Neural progenitor cell (in vitro differentiated cells): ENCODE results near the gene SMIM35. TPM values are rescaled to one million over a fixed set of nuclear protein-coding genes. Genes with fewer than 3 reads are reported as not detected.

ENCODE experiments used
- DNase-seq: peaks from one replicate; pipeline ENCODE4 v3.0.0-alpha.2; 2016; ENCODE audit warnings: low spot score
- H2AFZ ChIP-seq: fragments of 200-600 bp; sonication (generic); replicated peaks from 2 replicates; pipeline ENCODE4 v1.6.1; 2016; ENCODE audit warnings: antibody characterized with exemption
- H3F3A ChIP-seq: fragments of 200-600 bp; sonication (generic); 2 replicates; pipeline ENCODE4 v1.6.1; 2016; ENCODE audit warnings: antibody characterized with exemption, low read depth
- H3K27ac ChIP-seq: fragments of 200-600 bp; sonication (generic); 2 replicates; pipeline ENCODE4 v1.5.1; 2016; ENCODE audit warnings: mild to moderate bottlenecking
- H3K27me3 ChIP-seq: fragments of 200-600 bp; sonication (generic); 2 replicates; pipeline ENCODE4 v1.6.1; 2016; ENCODE audit warnings: mild to moderate bottlenecking, moderate library complexity
- H3K36me3 ChIP-seq: fragments of 200-600 bp; sonication (generic); 2 replicates; pipeline ENCODE4 v1.5.1; 2016
- H3K4me1 ChIP-seq: fragments of 200-600 bp; sonication (generic); 2 replicates; pipeline ENCODE4 v1.6.1; 2016; ENCODE audit warnings: mixed run types
- H3K4me2 ChIP-seq: fragments of 200-600 bp; sonication (generic); 2 replicates; pipeline ENCODE4 v1.6.1; 2016
- H3K4me3 ChIP-seq: fragments of 200-600 bp; sonication (generic); 2 replicates; pipeline ENCODE4 v1.5.1; 2016
- H3K79me2 ChIP-seq: fragments of 200-600 bp; sonication (generic); 2 replicates; pipeline ENCODE4 v1.6.1; 2016; ENCODE audit warnings: low read depth
- H3K9ac ChIP-seq: fragments of 200-600 bp; sonication (generic); 2 replicates; pipeline ENCODE4 v1.6.1; 2016
- H3K9me3 ChIP-seq: fragments of 200-600 bp; sonication (generic); 2 replicates; pipeline ENCODE4 v1.5.1; 2016; ENCODE audit warnings: low read depth
- H4K20me1 ChIP-seq: fragments of 200-600 bp; sonication (generic); 2 replicates; pipeline ENCODE4 v1.6.1; 2016; ENCODE audit warnings: low read depth
- H3K27ac Mint-ChIP-seq: 3 replicates; pipeline ENCODE4 v1.8.0; 2021; ENCODE audit warnings: mixed read lengths
- H3K27me3 Mint-ChIP-seq: 2 replicates; pipeline ENCODE4 v1.8.0; 2022; ENCODE audit warnings: low read depth, mild to moderate bottlenecking, inconsistent platforms, moderate library complexity, mixed read lengths; ENCODE audit not compliant: insufficient read depth
- H3K36me3 Mint-ChIP-seq: 3 replicates; pipeline ENCODE4 v1.8.0; 2021; ENCODE audit warnings: mixed read lengths
- H3K4me1 Mint-ChIP-seq: 3 replicates; pipeline ENCODE4 v1.8.0; 2021; ENCODE audit warnings: mixed read lengths
- H3K4me3 Mint-ChIP-seq: 3 replicates; pipeline ENCODE4 v1.8.0; 2021; ENCODE audit warnings: mild to moderate bottlenecking, moderate library complexity, mixed read lengths
- H3K9me3 Mint-ChIP-seq: 3 replicates; pipeline ENCODE4 v1.8.0; 2020; ENCODE audit warnings: mixed read lengths
- CTCF ChIP-seq: fragments of 200-600 bp; sonication (generic); IDR thresholded peaks from 2 replicates; pipeline ENCODE4 v1.5.1; 2017; ENCODE audit warnings: antibody characterized with exemption, mild to moderate bottlenecking
- EZH2 ChIP-seq: fragments of 200-600 bp; sonication (generic); IDR thresholded peaks from 2 replicates; pipeline ENCODE4 v1.6.1; 2017; ENCODE audit warnings: antibody characterized with exemption, mild to moderate bottlenecking, moderate library complexity
- EZH2phosphoT487 ChIP-seq: fragments of 200-600 bp; sonication (generic); IDR thresholded peaks from 2 replicates; pipeline ENCODE4 v1.6.1; 2017; ENCODE audit warnings: antibody characterized with exemption
- total RNA-seq: library from RNA; depleted of rRNA; stranded (reverse); fragments of >200 nt; gene quantifications from 2 replicates; pipeline ENCODE4 v1.2.3, GENCODE V29; 2015; ENCODE audit warnings: low replicate concordance

Gene SMIM35
- total RNA-seq, 1 donor from 2014 or later = not detected

- TF ChIP-seq EZH2phosphoT487 (no peak), CTCF (no peak), EZH2 (no peak)
- Mint-ChIP-seq H3K4me3 (no peak overlapping the region), H3K27me3 (peaks cover 8% of the 10 kb centered on the region), H3K27ac (no peak overlapping the region), H3K9me3 (no peaks in the 10 kb centered on the region), H3K4me1 (no peaks in the 10 kb centered on the region), H3K36me3 (no peaks in the 10 kb centered on the region)
- Histone ChIP-seq H3K9ac (no peak overlapping the region), H3K9me3 (no peaks in the 10 kb centered on the region), H3K27ac (no peak overlapping the region), H3K36me3 (no peaks in the 10 kb centered on the region), H3K4me1 (no peaks in the 10 kb centered on the region), H3K79me2 (no peaks in the 10 kb centered on the region), H3F3A (no peaks in the 10 kb centered on the region), H3K27me3 (no peaks in the 10 kb centered on the region), H3K4me3 (no peak overlapping the region), H3K4me2 (no peak overlapping the region), H4K20me1 (no peaks in the 10 kb centered on the region), H2AFZ (peak overlapping the region; percentile 42)
- DNase-seq = no peak
These were observed 31.2 kb upstream of the SMIM35 start for GRCh38 chr11:118117790-118118601.

GRCh38 chr11:118115048-118115447 lies 28.3 kb upstream of the SMIM35 start:
- no peaks in the 10 kb centered on the region for H3K36me3 Mint-ChIP-seq
- H3K4me1 ChIP-seq = no peaks in the 10 kb centered on the region
- no peak for TF ChIP-seq EZH2
- TF ChIP-seq EZH2phosphoT487 = no peak
- TF ChIP-seq CTCF = no peak
- no peak overlapping the region for H3K27ac Mint-ChIP-seq
- peak overlapping the region; percentile 12 for H3K4me3 Mint-ChIP-seq
- H3F3A ChIP-seq = no peaks in the 10 kb centered on the region
- peaks cover 13% of the 10 kb centered on the region for H3K27me3 Mint-ChIP-seq
- no peak overlapping the region for H3K9ac ChIP-seq
- H3K4me3 ChIP-seq = no peak overlapping the region
- H3K4me1 Mint-ChIP-seq = no peaks in the 10 kb centered on the region
- no peak overlapping the region for H3K27ac ChIP-seq
- no peaks in the 10 kb centered on the region for H3K79me2 ChIP-seq
- no peaks in the 10 kb centered on the region for H4K20me1 ChIP-seq
- no peaks in the 10 kb centered on the region for H3K9me3 Mint-ChIP-seq
- H3K4me2 ChIP-seq = no peak overlapping the region
- no peak for DNase-seq
- no peaks in the 10 kb centered on the region for H3K27me3 ChIP-seq
- no peaks in the 10 kb centered on the region for H3K9me3 ChIP-seq
- no peaks in the 10 kb centered on the region for H3K36me3 ChIP-seq
- H2AFZ ChIP-seq = no peak overlapping the region

GRCh38 chr11:118114266-118114665 lies 27.5 kb upstream of the SMIM35 start:
- no peaks in the 10 kb centered on the region for H3K9me3 Mint-ChIP-seq
- Histone ChIP-seq H3K9me3 (no peaks in the 10 kb centered on the region), H4K20me1 (no peaks in the 10 kb centered on the region), H3K4me2 (no peak overlapping the region), H3K4me3 (no peak overlapping the region), H3K9ac (no peak overlapping the region), H3F3A (no peaks in the 10 kb centered on the region), H3K79me2 (no peaks in the 10 kb centered on the region), H3K4me1 (no peaks in the 10 kb centered on the region), H3K27me3 (no peaks in the 10 kb centered on the region), H3K36me3 (no peaks in the 10 kb centered on the region), H3K27ac (no peak overlapping the region), H2AFZ (no peak overlapping the region)
- H3K27ac Mint-ChIP-seq = no peak overlapping the region
- TF ChIP-seq CTCF = no peak
- no peak for TF ChIP-seq EZH2phosphoT487
- TF ChIP-seq EZH2 = no peak
- no peaks in the 10 kb centered on the region for H3K36me3 Mint-ChIP-seq
- H3K4me1 Mint-ChIP-seq = no peaks in the 10 kb centered on the region
- peaks cover 13% of the 10 kb centered on the region for H3K27me3 Mint-ChIP-seq
- DNase-seq = no peak
- H3K4me3 Mint-ChIP-seq = no peak overlapping the region
